HG02588 (cell line): ENCODE measurements around the gene LARGE1.

Experiments
- ATAC-seq: cut with Tn5 transposase; IDR thresholded peaks from one replicate; pipeline ENCODE4 v1.9.1; 2021; ENCODE audit warnings: mild to moderate bottlenecking, moderate library complexity; ENCODE audit not compliant: unreplicated experiment

The LARGE1 gene

DNA sequence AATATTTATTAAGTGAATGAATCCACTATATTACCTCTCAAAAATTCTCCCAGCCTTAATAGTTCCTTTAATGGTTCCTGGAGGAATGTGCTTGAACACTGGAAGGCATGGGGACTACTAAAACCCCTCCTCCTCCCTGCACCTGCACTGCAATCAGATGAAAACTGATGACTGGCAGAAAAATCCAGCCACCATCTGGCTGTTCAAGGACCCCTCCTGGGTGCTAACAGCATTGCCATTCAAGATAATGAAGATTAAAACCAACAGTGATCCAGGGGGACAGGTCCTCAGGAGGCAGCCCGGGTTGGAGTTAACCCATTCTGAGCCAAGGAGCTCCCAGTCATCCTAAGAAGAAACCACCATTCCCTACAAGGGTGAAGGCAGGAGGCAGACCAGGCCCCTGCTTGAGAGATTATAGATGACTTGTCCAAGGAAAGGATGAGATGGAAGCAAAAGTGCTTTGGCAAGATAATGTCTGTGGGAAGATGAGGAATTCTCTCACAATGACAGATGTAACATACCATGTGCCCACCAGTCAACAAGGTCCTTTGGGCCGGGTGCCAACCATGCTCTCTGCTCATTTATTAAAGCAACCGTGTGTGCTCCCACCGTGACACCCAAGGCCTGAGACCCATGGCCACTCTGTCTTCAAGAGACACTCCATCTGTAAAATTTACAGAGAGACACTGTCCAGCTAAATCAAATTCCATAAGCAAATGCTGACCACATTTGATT, 90.6 kb downstream of the LARGE1 start:
- no peak for ATAC-seq

DNA sequence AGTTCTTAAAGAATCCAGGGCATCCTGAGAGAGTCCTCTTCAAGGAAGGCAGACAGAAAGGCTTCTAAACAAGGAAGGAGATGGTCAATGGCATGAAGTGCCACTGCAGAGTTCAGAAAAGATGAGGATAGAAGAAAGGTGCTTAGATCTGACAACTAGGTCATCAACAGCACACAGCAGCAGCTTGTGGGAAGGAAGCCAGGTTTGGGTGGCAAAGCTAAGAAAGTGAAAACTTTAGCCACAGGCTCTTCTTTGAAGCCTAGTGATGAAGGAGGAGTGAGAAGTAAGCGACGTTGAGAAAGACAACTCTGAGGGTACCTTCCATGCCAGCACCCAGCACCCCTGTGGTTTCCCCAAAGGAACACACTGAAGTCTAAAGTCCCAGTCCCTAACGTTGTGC, 92.0 kb downstream of the LARGE1 start:
- no peak for ATAC-seq

DNA sequence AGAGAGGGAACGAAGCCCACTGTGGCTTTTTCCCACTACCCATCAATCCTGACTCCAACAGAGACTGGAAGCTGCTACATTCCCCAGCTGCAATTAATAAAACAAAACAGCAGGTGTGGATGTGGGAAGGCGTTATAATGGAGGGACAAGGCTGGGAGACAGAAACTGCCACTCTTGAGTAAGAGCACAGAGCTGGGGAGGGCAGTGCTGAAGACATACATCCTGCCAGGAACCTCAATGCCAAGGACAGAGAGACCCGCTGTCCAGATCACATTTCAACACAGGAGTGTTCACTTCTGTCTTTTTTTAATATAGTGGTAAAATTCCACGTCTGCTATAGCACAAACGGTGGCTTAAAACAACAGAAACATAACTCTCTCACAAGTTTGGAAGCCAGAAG, 94.5 kb downstream of the LARGE1 start:
- no peak for ATAC-seq

DNA sequence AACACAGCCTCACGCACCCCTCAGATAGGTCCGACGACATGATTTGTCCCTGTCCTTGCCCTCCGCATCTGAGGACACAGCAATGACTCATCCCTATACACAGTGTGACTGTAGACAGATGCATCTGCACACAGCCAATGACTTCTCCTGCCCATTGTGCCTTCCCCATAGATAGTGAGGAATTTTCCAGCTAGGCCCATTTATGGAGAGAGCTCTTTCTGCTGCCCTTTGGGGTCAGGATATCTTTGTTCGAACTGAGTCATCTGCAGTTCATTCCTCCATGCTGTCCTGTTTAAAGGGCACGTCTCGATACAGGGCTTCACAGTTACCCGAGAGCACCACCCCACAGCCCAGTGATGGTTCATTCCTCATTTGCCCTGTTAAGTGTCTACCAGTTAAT, 96.7 kb downstream of the LARGE1 start:
- ATAC-seq = no peak

DNA sequence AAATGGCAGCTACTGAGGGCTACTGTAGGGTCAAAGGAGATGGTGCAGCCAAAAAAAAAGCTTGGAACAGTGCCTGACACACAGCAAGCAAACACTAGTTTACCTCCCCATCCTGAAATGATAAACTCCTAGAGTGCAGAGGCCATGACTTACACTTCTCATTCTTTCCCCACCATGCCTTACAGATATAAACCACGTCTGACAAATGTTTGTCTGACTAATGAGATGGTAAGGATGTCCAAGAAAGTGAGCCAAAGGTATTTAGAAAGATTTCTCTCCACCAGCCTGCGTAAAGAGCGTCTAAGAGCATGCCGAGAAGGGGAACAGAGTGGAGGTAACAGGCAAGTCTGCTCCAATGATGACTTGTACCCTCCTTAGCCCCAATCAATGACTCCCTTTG, 99.0 kb downstream of the LARGE1 start:
- ATAC-seq = no peak

DNA sequence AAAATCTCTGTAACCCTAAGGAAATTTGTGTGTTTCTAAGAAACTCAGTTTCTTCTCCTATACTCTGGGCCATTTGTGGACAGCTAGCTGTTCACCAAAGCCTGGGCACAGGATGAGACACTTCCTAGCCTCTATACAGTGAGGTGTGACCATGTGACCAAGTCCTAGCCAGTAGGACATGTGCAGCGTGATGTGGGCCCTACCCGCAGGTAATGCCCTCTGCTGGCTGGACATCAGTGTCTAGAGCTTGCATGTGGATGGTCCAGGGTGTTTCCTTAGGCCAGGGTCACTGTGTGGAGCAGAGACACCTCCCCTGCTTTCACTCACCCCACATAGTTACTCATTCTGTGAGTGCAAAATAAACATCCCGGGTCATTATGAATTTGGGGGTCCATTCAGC, 100.5 kb downstream of the LARGE1 start:
- no peak for ATAC-seq

DNA sequence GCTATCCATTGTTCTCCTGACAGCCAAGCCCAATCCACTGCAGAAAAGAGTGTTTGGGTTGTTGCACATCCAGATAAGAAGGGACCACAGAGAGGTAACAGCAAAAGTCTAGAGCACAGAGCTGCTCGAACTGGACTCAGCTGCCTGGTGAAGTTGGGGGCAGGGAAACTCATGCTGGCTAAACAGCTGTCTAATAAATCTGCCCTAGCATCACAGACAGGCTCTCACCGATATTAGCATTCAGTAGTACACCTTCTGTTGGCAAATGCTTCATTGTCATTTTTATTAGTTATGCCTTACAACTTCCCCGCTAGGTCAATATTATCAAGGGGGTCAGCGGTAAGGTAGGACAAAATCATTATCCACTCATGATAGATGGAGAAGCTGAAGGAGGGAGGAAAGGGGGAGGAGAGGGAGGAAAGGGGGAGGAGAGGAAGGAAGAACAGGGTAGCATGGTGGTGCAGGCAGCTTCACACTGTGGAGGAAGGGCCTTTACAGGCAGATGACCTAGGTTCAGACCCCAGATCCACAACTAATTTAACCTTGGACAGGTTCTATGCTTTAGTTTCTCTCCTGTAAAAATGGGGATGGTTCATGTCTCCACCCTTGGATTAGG, 102.7 kb downstream of the LARGE1 start:
- no peak for ATAC-seq

DNA sequence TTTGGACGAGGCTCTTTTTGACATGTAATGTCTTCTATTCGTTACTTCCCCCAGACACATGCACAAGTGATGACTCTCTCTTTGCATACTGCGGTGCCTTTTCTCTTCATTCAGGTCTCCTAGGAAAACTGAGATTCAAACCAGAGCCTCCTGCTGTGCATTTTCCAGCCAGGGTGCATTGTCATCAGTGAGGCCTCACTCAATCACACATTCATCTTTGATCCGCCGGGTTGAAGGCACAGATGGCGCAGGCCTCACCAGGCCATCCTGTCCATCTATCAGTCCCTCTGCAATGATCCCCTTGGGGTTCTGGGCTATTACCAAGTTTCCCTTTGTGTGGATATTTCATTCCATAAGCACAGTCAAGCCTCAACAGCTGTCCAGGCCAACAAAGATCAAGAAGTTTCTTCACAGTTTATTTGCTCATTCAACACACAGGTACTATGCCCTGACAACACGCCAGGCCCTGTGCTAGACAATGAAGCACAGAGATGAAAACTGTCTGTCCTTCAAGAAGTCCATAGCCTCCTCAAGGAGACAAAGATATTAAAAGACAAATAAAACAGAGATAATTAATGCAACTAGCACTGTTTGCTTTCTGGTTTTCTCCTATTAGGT, 107.8 kb downstream of the LARGE1 start:
- no peak for ATAC-seq

DNA sequence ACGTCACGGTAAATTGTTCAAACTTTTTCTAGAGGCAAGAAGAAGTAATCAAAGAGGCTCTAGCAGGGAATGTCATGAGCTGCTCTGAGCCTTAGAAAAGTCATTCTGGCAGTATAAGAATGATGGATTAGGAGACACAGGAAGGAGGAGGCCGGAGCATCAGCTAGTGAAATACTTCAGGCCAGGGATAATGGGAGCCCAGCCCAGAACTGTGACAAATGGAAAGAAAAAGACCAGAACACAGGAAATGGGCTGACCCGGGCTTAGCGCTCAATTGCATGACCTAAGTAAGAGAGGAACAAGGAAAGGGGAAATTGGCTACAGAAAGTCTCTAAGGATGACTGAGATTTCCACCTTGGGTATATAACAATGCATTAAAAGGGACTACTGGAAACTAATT, 108.6 kb downstream of the LARGE1 start:
- ATAC-seq = no peak

DNA sequence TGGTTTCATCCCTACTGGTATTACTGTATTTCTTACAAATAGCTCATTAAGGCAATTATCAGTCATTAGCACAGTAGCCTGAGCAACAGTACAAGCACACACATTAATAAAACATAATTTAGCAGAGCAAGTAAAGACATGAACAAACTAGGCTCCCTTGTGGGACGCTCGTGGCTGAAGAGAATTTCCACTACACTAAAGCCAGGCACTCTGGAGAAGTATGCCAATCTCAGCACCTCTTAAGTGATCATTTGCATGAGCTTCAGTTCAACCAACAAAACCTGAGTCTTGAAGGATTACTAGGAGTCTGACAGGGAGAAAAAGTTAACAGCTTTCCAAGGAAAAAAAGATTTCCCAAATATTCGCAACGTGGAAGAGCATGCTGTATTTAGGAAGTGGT, 109.1 kb downstream of the LARGE1 start:
- ATAC-seq = no peak

DNA sequence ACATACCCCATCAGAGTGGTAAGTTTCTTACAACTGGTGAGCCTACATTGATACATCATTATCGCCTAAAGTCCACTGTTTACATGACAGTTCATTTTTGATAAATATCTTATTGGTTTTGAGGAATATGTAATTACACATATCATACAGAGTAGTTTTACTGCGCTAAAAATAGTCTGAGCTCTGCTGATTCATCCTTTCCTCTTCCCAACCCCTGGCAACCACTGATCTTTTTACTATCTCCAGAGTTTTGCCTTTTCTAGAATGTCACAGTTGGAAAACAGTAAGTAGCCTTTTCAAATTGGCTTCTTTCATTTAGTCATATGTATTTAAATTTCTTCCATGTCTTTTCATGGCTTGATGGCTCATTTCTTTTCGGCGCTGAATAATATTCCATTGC, 112.8 kb downstream of the LARGE1 start:
- ATAC-seq = no peak

DNA sequence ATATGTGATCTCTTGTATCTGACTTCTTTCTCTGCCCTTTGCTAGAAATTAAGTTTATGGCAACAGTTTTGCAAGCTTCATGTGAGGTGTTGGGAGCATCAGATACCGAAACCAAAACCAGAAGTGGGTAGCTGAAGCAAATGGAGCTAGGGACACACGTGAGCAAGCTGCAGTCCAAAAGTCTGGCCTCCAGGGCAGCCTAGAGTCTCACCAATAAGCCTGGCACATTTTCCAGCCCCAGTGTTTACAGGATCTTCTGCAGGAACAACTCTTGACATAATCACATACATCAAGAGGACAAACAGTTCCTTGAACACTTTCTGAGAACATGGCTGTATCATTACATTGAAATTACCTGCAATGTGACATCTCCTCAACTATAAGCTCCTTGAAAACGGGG, 114.1 kb downstream of the LARGE1 start:
- ATAC-seq = peak; percentile 47

DNA sequence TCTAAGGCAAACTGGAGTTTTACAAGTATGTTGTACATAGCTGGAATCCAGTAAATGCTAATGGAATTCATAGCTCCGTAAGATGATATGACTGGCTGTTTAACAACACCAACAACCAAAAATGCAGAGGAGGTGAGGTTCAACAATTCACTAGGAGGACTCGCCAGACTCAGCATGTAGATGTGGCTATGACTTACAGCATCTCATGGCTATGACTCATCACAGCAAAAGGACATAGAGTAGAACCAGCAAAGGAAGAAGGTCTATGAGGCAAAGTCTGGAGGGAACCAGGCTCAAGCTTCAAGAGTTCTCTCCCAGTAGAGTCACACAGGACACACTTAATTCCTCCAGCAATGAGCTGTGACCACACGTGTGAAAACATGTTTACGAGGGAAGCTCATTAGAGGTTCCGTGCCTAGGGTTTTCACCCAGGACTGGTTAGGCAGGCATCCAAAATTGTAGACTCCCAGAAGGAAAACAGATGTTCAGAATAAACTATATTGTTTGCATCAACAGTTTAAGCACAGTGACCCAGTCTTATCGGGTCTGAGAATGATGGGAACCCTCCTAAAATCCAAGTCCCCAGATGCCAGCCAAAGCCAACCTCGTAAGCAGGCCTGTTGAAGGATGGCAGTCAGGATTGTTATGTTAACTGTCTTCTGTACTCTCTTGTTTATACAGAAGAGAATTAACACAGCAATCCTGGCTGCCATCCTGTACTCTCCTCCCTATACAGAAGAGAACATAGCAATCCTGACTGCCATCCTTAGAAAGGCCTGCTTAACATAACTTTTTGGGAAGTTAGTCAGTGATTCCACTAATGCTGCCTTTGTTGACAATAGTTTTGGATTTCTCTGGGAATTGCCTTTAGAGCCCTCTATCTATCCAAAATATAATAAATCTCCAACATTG, 116.6 kb downstream of the LARGE1 start:
- no peak for ATAC-seq

DNA sequence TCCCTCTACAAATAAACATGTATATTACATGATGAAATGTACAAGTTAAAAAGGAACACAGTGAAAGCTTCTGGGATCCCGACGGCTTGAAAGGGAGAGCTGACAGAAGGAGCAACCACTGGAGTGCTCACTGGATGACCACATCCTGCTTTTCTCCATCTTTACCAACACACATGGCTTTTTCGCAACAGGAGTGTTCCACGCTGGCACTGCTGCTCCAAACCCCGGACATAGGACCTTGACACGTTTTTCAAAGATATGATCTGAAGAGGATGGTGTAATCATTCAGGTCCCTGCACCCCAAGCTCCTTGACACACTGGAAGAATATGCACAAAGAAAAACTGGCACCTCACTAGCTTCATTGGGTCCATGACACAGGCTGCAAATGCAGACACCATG, 121.9 kb downstream of the LARGE1 start:
- no peak for ATAC-seq

DNA sequence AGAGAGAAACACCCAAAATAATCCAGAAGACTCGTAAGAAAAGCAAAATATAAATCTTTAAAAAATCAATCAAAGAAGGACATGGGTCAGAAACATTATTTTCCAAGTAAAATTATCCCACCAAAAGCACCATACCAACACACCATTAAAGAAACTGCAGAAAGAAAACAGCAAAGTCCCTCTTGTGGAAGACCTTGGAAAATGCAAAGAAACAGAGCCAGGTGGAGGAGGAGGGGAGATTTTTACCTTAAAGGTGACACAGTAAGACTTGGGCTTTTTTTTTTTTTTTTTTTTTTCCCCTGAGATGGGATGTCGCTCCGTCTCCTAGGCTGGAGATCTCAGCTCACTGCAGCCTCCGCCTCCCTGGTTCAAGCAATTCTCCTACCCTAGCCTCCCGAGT, 123.8 kb downstream of the LARGE1 start:
- no peak for ATAC-seq

DNA sequence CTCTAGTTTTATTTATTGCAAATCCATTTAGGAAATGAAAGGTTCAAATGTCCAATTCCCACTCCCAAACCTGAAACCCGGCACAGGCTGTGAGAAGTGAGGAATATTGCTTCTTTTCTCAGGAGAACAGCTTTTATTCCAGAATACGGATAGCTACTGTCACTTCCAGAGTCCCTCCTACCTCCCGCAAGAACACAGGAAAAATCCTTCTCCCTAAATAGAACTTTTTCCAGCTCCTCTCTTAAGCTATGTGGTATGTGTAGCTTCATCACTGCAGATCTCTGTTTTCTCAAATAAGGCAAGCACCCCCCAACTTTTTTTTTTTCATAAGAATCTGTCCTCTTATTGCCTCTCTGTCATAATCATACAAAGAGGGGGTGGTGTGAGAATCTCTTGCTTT, 126.8 kb downstream of the LARGE1 start:
- no peak for ATAC-seq

DNA sequence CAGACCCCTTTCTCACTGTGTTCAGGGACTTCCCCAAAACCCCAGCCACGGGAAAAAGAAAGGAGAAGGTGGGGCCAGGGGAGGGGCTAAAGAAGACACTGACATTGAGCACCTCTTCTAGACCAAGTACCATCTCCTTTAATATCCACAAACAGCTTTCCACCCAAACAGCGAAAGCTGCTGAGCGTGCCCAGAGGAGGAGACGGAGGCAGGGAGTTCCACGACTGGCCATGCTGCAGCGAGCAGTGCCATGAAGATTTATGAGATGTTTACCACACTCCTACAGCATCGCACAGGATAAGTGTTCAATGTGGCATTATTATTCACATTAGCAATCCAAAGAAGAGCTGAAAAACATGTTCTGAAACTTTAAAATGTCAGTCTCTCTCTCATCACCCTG, 127.4 kb downstream of the LARGE1 start:
- no peak for ATAC-seq

DNA sequence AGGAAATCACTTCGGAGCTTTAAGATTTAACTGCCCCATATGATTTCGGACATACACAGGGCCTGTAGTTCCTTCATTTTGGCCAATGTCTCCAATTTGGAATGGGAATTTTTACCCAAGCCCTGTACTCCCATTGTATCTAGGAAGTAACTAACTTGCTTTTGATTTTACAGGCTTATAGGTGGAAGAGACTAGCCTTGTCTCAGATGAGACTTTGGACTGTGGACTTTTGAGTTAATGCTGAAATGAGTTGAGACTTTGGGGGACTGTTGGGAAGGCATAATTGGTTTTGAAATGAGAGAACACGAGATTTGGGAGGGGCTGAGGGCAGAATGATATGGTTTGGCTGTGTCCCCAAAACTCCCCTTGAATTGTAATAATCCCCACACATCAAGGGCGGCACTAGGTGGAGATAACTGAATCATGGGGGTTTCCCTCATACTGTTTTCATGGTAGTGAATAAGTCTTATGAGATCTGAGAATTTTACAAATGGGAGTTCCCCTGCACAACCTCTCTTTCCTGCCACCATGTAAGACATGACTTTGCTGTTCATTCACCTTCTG, 130.5 kb downstream of the LARGE1 start:
- no peak for ATAC-seq

DNA sequence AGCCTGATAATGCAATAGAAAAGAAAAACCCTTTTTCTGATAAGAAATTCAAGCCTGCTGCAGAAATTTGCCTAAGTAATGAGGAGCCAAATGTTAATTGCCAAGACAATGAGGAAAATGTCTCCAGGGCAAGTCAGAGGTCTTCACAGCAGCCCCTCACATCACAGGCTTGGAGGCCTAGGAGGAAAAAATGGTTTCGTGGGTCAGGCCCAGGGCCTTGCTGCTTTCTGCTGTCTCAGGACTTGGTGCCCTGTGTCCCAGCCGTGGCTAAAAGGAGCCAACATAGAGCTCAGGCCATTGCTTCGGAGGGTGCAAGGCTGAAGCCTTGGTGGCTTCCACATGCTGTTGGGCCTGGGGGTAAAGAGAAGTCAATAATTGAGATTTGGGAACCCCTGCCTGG, 131.3 kb downstream of the LARGE1 start:
- no peak for ATAC-seq

DNA sequence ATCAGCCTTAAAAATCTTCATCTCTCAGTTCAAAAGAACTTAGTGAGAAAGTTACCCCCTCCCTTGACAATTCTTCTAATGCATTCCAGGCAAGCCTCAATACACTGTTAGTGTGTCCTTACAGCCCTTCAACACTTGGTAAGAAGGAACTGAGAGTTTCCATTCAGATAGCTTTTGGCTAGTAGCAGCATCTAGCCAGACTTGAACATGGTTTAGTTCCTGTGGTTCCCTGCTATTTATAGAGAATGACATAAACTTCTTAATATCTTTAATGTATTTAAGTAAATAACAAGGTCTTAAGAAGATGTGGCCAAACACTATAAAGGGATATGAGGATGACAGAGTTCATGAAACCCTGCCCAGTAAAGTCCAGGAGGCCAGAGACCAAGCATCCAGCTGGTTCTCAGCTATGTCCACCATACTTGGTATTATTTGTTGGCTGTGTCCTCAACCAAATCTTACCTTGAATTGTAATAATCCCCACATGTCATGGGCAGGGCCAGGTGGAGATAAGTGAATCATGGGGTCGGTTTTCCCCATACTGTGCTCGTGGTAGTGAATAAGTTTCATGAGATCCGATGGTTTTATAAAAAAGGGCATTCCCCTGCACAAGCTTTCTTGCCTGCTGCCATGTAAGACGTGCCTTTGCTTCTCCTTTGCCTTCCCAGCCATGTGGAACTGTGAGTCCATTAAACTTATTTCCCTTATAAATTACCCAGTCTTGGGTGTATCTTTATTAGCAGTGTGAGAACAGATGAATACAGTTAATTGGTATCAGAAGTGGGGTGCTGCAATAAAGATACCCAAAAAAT, 132.4 kb downstream of the LARGE1 start:
- ATAC-seq = no peak
